ENCODE data around the gene RPL21.

RPL21 gene

GRCh38 chr13:27258637-27259386 lies 7.5 kb downstream of the RPL21 start:
- DNase-seq (ENCODE audit: low spot score) = no peak

GRCh38 chr13:27259831-27260230 lies 8.5 kb downstream of the RPL21 start:
- DNase-seq (ENCODE audit: low spot score) = no peak

GRCh38 chr13:27261396-27261795 lies 10.0 kb downstream of the RPL21 start:
- no peak for DNase-seq (ENCODE audit: low spot score)

- no peak for DNase-seq (ENCODE audit: low spot score)
Observed at GRCh38 chr13:27263438-27263837, 12.1 kb downstream of the RPL21 start.

GRCh38 chr13:27264181-27264580 lies 12.8 kb downstream of the RPL21 start:
- no peak for DNase-seq (ENCODE audit: low spot score)

- DNase-seq (ENCODE audit: low spot score) = no peak
Observed at GRCh38 chr13:27264648-27265047, 13.3 kb downstream of the RPL21 start.

- no peak for DNase-seq (ENCODE audit: low spot score)
Observed at GRCh38 chr13:27266917-27267316, 15.6 kb downstream of the RPL21 start.

- no peak for DNase-seq (ENCODE audit: low spot score)
Observed at GRCh38 chr13:27267596-27267995, 16.2 kb downstream of the RPL21 start.

- no peak for DNase-seq (ENCODE audit: low spot score)
Observed at GRCh38 chr13:27269114-27269665, 17.8 kb downstream of the RPL21 start.

- peak; percentile 76 for DNase-seq (ENCODE audit: low spot score)
Observed at GRCh38 chr13:27270594-27271520, 19.5 kb downstream of the RPL21 start, which contains the start of gene RASL11A. Gene RASL11A (plus strand): TSS chr13:27270830. CDS start chr13:27270945, 115 bp downstream.

GRCh38 chr13:27271570-27272096 lies 20.3 kb downstream of the RPL21 start:
- no peak for DNase-seq (ENCODE audit: low spot score)

GRCh38 chr13:27273658-27274425 lies 22.5 kb downstream of the RPL21 start:
- no peak for DNase-seq (ENCODE audit: low spot score)

- no peak for DNase-seq (ENCODE audit: low spot score)
Observed at GRCh38 chr13:27274631-27275030, 23.3 kb downstream of the RPL21 start.

- no peak for DNase-seq (ENCODE audit: low spot score)
Observed at GRCh38 chr13:27276188-27276587, 24.8 kb downstream of the RPL21 start.

- no peak for DNase-seq (ENCODE audit: low spot score)
Observed at GRCh38 chr13:27279506-27279905, 28.1 kb downstream of the RPL21 start.

GRCh38 chr13:27280009-27280656 lies 28.8 kb downstream of the RPL21 start:
- no peak for DNase-seq (ENCODE audit: low spot score)

- no peak for DNase-seq (ENCODE audit: low spot score)
Observed at GRCh38 chr13:27280841-27281240, 29.5 kb downstream of the RPL21 start.

- no peak for DNase-seq (ENCODE audit: low spot score)
Observed at GRCh38 chr13:27281420-27281819, 30.1 kb downstream of the RPL21 start.

GRCh38 chr13:27283906-27284493 lies 32.6 kb downstream of the RPL21 start:
- DNase-seq (ENCODE audit: low spot score) = peak; percentile 47

- no peak for DNase-seq (ENCODE audit: low spot score)
Observed at GRCh38 chr13:27288392-27288791, 37.0 kb downstream of the RPL21 start.

Measured in hematopoietic multipotent progenitor cell treated with erythropoietin and hydrocortisone succinate and interleukin-3 and kit ligand, for 15 days (in vitro differentiated cells).